Caco-2 (cell line): ENCODE measurements around the gene NDUFV3. TPM values are rescaled to one million over a fixed set of nuclear protein-coding genes. Genes with fewer than 3 reads are reported as not detected.
"Not testable (repeated sequence)": the region's sequence is repeated elsewhere in the genome, so short reads cannot be mapped to it uniquely, and the experiment has no call there.

ENCODE experiments used
- BruUV-seq: library from RNA; stranded (reverse); fragments of 400-500 nt; replicated peaks from 2 replicates; lab custom pipeline; 2021; lab: Mats Ljungman, UMichigan
- CTCF ChIA-PET: fragments of 300-600 bp; sonication (Branson Sonifier 250); formaldehyde crosslinking; loops from one replicate; lab custom pipeline; 2022; ENCODE audit warnings: antibody characterized with exemption; lab: Charles Lee
- POLR2A ChIA-PET: fragments of 300-600 bp; sonication (Branson Sonifier 250); formaldehyde crosslinking; loops from one replicate; lab custom pipeline; 2022; ENCODE audit warnings: antibody characterized with exemption; lab: Charles Lee
- DNase-seq, 2 experiments: peaks; one replicate each; pipeline versions ENCODE4 v3.0.0 to v3.0.0-alpha.2; 2020 to 2022
- H3K27me3 ChIP-seq: replicated peaks from 2 replicates; pipeline ENCODE4 v1.6.0; 2011; ENCODE audit warnings: low read length; ENCODE audit not compliant: control insufficient read depth, insufficient read depth
- H3K36me3 ChIP-seq: 2 replicates; pipeline ENCODE4 v1.5.1; 2011; ENCODE audit warnings: low read length; ENCODE audit not compliant: control insufficient read depth, insufficient read depth
- H3K4me1 ChIP-seq: fragments of 250-450 bp; sonication (Bioruptor Pico); 2 replicates; pipeline ENCODE4 v1.5.1; 2020; ENCODE audit warnings: mild to moderate bottlenecking
- H3K4me3 ChIP-seq: 2 replicates; pipeline ENCODE4 v1.5.1; 2011; ENCODE audit warnings: low read depth, mild to moderate bottlenecking, control low read depth, low read length
- H3K9me3 ChIP-seq: fragments of 250-450 bp; sonication (Bioruptor Pico); 2 replicates; pipeline ENCODE4 v1.5.1; 2020; ENCODE audit warnings: mild to moderate bottlenecking, moderate library complexity
- H3K27ac Mint-ChIP-seq: one replicate; pipeline ENCODE4 v1.8.0; 2022; ENCODE audit warnings: mixed read lengths; ENCODE audit not compliant: unreplicated experiment
- H3K27me3 Mint-ChIP-seq: one replicate; pipeline ENCODE4 v1.8.0; 2022; ENCODE audit warnings: mixed read lengths; ENCODE audit not compliant: insufficient read depth, unreplicated experiment
- H3K36me3 Mint-ChIP-seq: one replicate; pipeline ENCODE4 v1.8.0; 2022; ENCODE audit warnings: mild to moderate bottlenecking, mixed read lengths; ENCODE audit not compliant: insufficient read depth, unreplicated experiment
- H3K4me1 Mint-ChIP-seq: one replicate; pipeline ENCODE4 v1.8.0; 2022; ENCODE audit warnings: low read depth, mixed read lengths; ENCODE audit not compliant: unreplicated experiment
- H3K4me3 Mint-ChIP-seq: one replicate; pipeline ENCODE4 v1.8.0; 2022; ENCODE audit warnings: mild to moderate bottlenecking, moderate library complexity, mixed read lengths; ENCODE audit not compliant: unreplicated experiment
- H3K9me3 Mint-ChIP-seq: one replicate; pipeline ENCODE4 v1.8.0; 2022; ENCODE audit warnings: mixed read lengths; ENCODE audit not compliant: unreplicated experiment
- CTCF ChIP-seq, 2 experiments: fragments of 200-600 bp in 1 of 2; IDR thresholded peaks; 1 replicate in 1 of 2; 2 replicates in 1 of 2; pipeline versions ENCODE4 v1.5.1 to v1.8.0; 2011 to 2022; ENCODE audit warnings: antibody characterized with exemption in 1 of 2, control low read depth in 1 of 2, inconsistent platforms in 1 of 2, low read depth in 1 of 2, low read length in 1 of 2, mild to moderate bottlenecking in 1 of 2, moderate library complexity in 1 of 2; ENCODE audit not compliant: insufficient read depth in 1 of 2, severe bottlenecking in 1 of 2, unreplicated experiment in 1 of 2
- intact Hi-C: fragments of 100-400 bp; cut with micrococcal nuclease; formaldehyde crosslinking; loops from one replicate; pipeline ENCODE4 v1.10.0; 2022; ENCODE audit not compliant: unreplicated experiment
- total RNA-seq: library from RNA; stranded (reverse); gene quantifications from 2 replicates; pipeline ENCODE4 v1.2.3, GENCODE V29; 2022

NDUFV3 gene
- total RNA-seq, 1 experiment from 2014 or later = 32.5 TPM

- intact Hi-C loops = no loop called here
- no peaks in the 10 kb centered on the region for H3K36me3 ChIP-seq
- no peak overlapping the region for H3K4me3 Mint-ChIP-seq
- no peak for DNase-seq
- H3K36me3 Mint-ChIP-seq = peaks cover 52% of the 10 kb centered on the region
- H3K9me3 Mint-ChIP-seq = no peaks in the 10 kb centered on the region
- peaks cover 14% of the 10 kb centered on the region for H3K4me1 Mint-ChIP-seq
- no peaks in the 10 kb centered on the region for H3K9me3 ChIP-seq
- H3K27me3 Mint-ChIP-seq = no peaks in the 10 kb centered on the region
- CTCF ChIA-PET = no interaction called here
- peak overlapping the region; percentile 99 for H3K27ac Mint-ChIP-seq
- POLR2A ChIA-PET = no interaction called here
- no peak for TF ChIP-seq CTCF (IDR thresholded peaks at IDR 0.05; ENCODE audit: insufficient read depth in 1 of 2, low read depth in 1 of 2, low read length in 1 of 2, severe bottlenecking in 1 of 2, unreplicated experiment in 1 of 2)
- no peak overlapping the region for H3K4me3 ChIP-seq
- H3K4me1 ChIP-seq = peaks cover 44% of the 10 kb centered on the region
- no TSS peak for BruUV-seq
- no peaks in the 10 kb centered on the region for H3K27me3 ChIP-seq
Observed at GRCh38 chr21:42929969-42930368, 36.9 kb downstream of the NDUFV3 start.

- no peak for TF ChIP-seq CTCF (IDR thresholded peaks at IDR 0.05; ENCODE audit: insufficient read depth in 1 of 2, low read depth in 1 of 2, low read length in 1 of 2, severe bottlenecking in 1 of 2, unreplicated experiment in 1 of 2)
- Mint-ChIP-seq H3K4me1 (peaks cover 22% of the 10 kb centered on the region), H3K4me3 (peak overlapping the region; percentile 97), H3K27me3 (no peaks in the 10 kb centered on the region), H3K27ac (peak overlapping the region; percentile 99), H3K36me3 (peaks cover 53% of the 10 kb centered on the region), H3K9me3 (no peaks in the 10 kb centered on the region)
- H3K36me3 ChIP-seq = no peaks in the 10 kb centered on the region
- intact Hi-C loops = loop anchor here (2.0 kb wide), 2 partner anchors 23 to 43 kb away; partner anchors contain the start of gene PKNOX1
- peak; percentile 24 to 44 for DNase-seq
- BruUV-seq = no TSS peak
- no peaks in the 10 kb centered on the region for H3K9me3 ChIP-seq
- H3K4me1 ChIP-seq = peaks cover 45% of the 10 kb centered on the region
- POLR2A ChIA-PET = interaction anchor here (0.6 to 1.1 kb wide), 4 partner anchors 24 to 43 kb away, joined by 3 to 5 read pairs (median 3); partner anchors contain the start of gene PKNOX1
- peak overlapping the region; percentile 47 for H3K4me3 ChIP-seq
- CTCF ChIA-PET = no interaction called here
- H3K27me3 ChIP-seq = no peaks in the 10 kb centered on the region
Observed at GRCh38 chr21:42931560-42932235, 38.6 kb downstream of the NDUFV3 start.

GRCh38 chr21:42932378-42933136 lies 39.4 kb downstream of the NDUFV3 start:
- peak in 1 of 2 experiments; percentile 42 for DNase-seq
- Histone ChIP-seq H3K4me3 (peak overlapping the region; percentile 47), H3K4me1 (peaks cover 44% of the 10 kb centered on the region)
- H3K27ac Mint-ChIP-seq = peak overlapping the region; percentile 99
- H3K4me3 Mint-ChIP-seq = peak overlapping the region; percentile 97
- peaks cover 30% of the 10 kb centered on the region for H3K4me1 Mint-ChIP-seq
- H3K27me3 Mint-ChIP-seq, H3K36me3 ChIP-seq, H3K9me3 Mint-ChIP-seq, H3K9me3 ChIP-seq, CTCF ChIA-PET, H3K27me3 ChIP-seq: not testable (repeated sequence)
- TSS peak; percentile 36 for BruUV-seq
- peaks cover 61% of the 10 kb centered on the region for H3K36me3 Mint-ChIP-seq
- intact Hi-C loops = loop anchor here (2.0 kb wide), 2 partner anchors 22 to 42 kb away; partner anchors contain the start of gene PKNOX1
- POLR2A ChIA-PET = interaction anchor here (1.1 kb wide), 1 partner anchor 23 kb away, joined by 3 read pairs; no protein-coding TSS in a partner anchor

GRCh38 chr21:42933137-42933970 lies 40.2 kb downstream of the NDUFV3 start:
- Mint-ChIP-seq H3K27ac (peak overlapping the region; percentile 99), H3K36me3 (peaks cover 69% of the 10 kb centered on the region), H3K4me3 (peak overlapping the region; percentile 97), H3K4me1 (peaks cover 35% of the 10 kb centered on the region)
- BruUV-seq = TSS peak; percentile 33
- intact Hi-C loops = loop anchor here (2.0 kb wide), 2 partner anchors 21 to 41 kb away; partner anchors contain the start of gene PKNOX1
- H3K9me3 ChIP-seq, H3K27me3 ChIP-seq, H3K9me3 Mint-ChIP-seq, POLR2A ChIA-PET, H3K36me3 ChIP-seq, H3K27me3 Mint-ChIP-seq: not testable (repeated sequence)
- CTCF ChIA-PET = interaction anchor here (0.9 kb wide), 1 partner anchor 22 kb away, joined by 3 read pairs; no protein-coding TSS in a partner anchor
- Histone ChIP-seq H3K4me3 (peak overlapping the region; percentile 23), H3K4me1 (peaks cover 52% of the 10 kb centered on the region)
- DNase-seq = peak in 1 of 2 experiments; percentile 41
